Right ventricle myocardium inferior (tissue), 1 donor: ENCODE data around the gene STX8. TPM values are rescaled to one million over a fixed set of nuclear protein-coding genes. Genes with fewer than 3 reads are reported as not detected.

Experiments
- total RNA-seq: library from RNA; stranded (reverse); fragmentation: NEBNext Ultra II Directional; extraction: Animal tissue kit (Norgen Biotek cat#: 25700); gene quantifications from one replicate; pipeline ENCODE4 v1.2.1, GENCODE V29; 2021
- donor health status: DM: no; HTN: yes; CAD: no; lungs with severe emphysema.

The STX8 gene
- total RNA-seq, 1 donor from 2014 or later: 60.8 TPM

Other genes starting within 250 kb of the STX8 start
- not detected for gene CFAP52, start 822 bp upstream of the STX8 start, total RNA-seq
- gene USP43, start 69.7 kb upstream of the STX8 start, total RNA-seq: not detected
- 69.8 TPM for gene DHRS7C, start 215.8 kb upstream of the STX8 start, total RNA-seq
- not detected for gene GSG1L2, start 246.3 kb upstream of the STX8 start, total RNA-seq